Activated CD8-positive, alpha-beta memory T cell treated with anti-CD3 and anti-CD28 coated beads for 36 hours (primary cell): ENCODE data around the gene TMEM87A. TPM values are rescaled to one million over a fixed set of nuclear protein-coding genes. Genes with fewer than 3 reads are reported as not detected.

Experiments
- CTCF ChIA-PET: fragments of 350-600 bp; sonication (Branson Sonifier 250); formaldehyde crosslinking; loops from one replicate; lab custom pipeline; 2021; ENCODE audit warnings: antibody characterized with exemption; lab: Charles Lee
- POLR2A ChIA-PET: fragments of 350-600 bp; sonication (Branson Sonifier 250); formaldehyde crosslinking; loops from one replicate; lab custom pipeline; 2021; ENCODE audit warnings: antibody characterized with exemption; lab: Charles Lee
- total RNA-seq, 2 experiments: library from RNA; stranded (reverse); gene quantifications; one replicate each; pipeline ENCODE4 v1.2.3, GENCODE V29; 2021

The TMEM87A gene
- total RNA-seq, 2 experiments from 2014 or later: 34.7 to 37.5 TPM

DNA sequence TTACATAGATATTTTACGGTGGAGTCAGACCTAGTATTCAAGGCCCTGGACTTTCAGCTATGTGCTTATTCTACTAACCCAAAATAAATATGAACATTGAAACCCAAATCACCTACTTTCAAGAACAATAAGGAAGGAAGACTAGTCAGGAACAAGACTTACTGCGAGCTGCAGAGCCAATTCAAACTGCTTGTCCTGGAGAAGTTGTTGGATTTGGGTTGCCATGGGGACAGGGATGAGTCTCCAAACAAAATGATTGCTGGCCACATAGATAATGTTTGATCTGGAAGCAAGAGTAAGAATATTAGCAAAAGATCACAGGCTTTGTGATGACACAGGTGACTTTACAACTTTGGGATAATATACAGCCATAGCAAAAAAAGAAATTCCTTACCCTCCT, 95.2 kb downstream of the TMEM87A start:
- CTCF ChIA-PET: no interaction called here
- POLR2A ChIA-PET: no interaction called here

GRCh38 chr15:42175671-42176070, 97.6 kb downstream of the TMEM87A start:
- CTCF ChIA-PET: no interaction called here
- POLR2A ChIA-PET: interaction anchor here (0.6 kb wide), 1 partner anchor 98 kb away, joined by 4 read pairs; the partner anchor contains the start of gene TMEM87A

DNA sequence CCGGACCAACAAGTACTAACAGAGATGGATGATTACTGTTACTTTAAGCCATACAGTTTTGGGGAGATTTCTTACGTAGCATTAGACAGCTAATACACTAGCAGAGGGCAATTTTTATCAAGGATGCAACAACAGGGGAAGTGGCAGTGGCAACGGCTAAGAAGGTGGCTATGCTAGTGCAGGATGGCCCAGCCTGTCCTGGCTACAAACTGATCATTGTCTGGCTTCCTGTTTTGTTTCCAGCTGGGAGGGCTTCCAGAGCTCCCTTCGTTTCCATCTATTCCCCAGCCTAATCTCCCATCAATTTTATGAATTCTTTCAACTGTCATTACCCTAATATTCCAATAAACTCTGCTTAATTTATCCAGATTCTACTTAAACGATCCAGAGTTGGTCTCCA, 100.8 kb downstream of the TMEM87A start:
- POLR2A ChIA-PET: no interaction called here
- CTCF ChIA-PET: no interaction called here

DNA sequence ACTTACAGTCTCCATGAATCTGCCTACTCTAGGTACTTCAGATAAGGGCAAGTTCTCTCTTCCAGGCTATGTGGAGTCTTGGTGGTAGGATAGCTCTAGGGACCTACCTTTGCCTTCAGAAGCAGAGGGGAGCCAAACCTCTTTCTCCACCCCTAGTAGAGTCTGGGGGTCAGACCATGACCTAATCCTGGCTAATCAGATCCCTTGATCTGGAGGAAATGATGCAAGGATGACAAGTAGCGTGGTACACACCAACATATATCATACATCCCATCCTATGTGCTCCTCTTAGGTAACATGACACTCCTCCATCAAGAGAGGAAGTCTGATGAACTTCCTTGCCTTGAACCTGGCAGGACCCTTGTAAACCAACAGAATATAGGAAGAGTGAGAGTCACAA, 101.4 kb downstream of the TMEM87A start:
- POLR2A ChIA-PET: interaction anchor here (0.6 kb wide), 1 partner anchor 421 kb away, joined by 3 read pairs; no protein-coding TSS in a partner anchor
- CTCF ChIA-PET: no interaction called here

DNA sequence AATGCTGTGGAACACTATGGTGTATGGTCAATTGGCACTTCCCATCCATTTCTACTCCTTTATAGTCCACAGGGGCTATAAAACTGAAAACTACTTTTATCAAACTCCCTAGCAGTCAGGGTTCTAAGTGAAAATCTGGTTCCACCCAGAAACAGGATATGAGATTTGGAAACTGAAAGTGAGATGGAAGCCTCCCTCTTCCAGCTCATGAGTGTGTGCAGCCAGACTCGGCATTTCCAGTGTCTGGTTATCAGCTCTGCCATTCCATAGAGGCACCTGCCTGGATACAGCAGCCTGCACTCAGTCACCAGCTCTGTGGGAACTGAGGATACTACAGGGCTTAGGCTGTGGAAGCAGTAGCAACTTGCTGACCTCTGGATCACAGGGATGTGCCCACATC, 102.1 kb downstream of the TMEM87A start:
- ChIA-PET POLR2A (interaction anchor here (0.6 kb wide), 1 partner anchor 422 kb away, joined by 3 read pairs; no protein-coding TSS in a partner anchor), CTCF (no interaction called here)

DNA sequence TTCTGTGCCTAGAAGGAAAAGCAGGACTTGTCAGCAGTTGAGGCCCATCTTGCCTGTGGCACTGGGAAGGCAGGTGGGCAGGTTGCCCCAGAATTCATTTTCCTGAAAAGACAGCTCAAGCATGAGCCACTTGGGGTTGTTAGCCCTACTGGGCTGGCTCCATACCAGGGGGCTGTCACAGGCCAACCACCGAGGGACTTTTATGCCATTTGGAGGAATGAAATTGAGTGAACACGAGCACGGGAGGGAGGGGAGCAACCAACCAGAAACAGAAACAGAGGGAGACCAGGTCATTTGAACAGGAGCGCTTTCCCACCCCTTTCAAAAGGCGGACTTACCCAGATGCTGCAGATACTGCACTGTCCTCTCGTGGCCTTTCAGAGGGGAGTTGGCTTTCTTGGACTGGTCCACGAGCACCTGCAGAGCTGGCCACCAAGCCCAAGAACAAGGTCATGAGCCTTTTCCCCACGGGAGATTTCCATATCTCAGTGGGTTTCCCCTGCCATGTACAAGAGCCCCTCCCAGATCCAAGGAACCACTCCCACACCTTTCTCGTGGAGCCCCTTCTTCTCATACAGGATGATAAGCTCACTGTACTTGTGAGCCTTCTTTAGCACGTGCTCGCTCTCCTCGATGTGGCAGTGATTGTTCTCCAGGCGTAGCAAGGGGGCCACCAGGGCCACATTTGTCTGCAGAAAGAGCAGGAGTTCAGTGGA, 106.8 kb downstream of the TMEM87A start:
- POLR2A ChIA-PET: no interaction called here
- CTCF ChIA-PET: no interaction called here

- ChIA-PET POLR2A (no interaction called here), CTCF (no interaction called here)
Observed at GRCh38 chr15:42165106-42165505, 108.1 kb downstream of the TMEM87A start.

DNA sequence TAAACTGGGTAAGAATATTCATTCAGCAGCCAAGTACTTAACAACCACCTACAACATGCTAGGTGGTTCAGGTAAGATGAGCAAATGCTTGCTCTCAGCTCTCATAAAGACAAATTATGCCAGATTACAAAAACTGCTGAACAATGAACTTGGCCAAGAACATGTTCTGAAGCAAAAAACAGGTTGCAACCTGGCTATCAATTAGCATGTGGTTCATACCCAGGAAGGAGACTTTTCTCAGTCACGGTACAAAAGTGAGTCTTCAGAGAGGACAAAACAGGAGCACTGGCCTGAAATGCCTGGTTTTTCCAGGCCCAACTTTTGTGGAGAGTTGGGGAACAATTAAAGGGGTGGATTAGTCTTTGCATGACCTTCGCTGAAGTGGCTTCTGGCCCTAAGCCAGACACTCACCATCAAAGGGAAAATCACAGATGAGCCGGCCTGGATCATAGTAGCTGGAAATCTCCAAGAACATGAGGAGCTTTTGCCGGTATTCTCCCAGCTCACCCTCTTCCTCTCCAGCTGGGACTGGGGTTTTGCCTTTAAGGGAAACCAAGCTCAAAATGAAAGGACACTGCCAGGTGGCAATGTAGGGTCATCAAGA, 109.2 kb downstream of the TMEM87A start:
- ChIA-PET POLR2A (interaction anchor here (0.5 kb wide), 1 partner anchor 295 kb away, joined by 3 read pairs; no protein-coding TSS in a partner anchor), CTCF (interaction anchor here (1.5 kb wide), 1 partner anchor 43 kb away, joined by 3 read pairs; no protein-coding TSS in a partner anchor)

DNA sequence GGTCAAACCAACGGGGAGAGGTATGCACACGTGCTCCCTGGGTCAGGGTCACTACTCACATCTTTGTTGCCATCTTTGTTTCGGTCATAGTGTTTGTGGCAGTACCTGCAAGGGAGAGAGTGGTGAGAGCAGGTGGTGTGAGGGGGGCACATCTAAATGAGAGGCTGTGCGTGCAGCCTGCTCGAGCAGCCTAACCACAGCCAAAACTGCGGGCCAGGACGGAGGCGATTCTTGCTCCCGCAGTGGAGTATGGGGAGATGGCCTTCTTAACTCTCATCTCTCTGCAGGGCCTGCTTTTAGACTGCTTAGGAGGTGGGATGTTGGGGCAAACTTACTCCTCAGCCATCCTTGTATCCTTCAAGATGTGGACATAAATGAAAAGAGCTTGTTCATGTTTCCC, 109.9 kb downstream of the TMEM87A start:
- ChIA-PET POLR2A (no interaction called here), CTCF (interaction anchor here (1.5 kb wide), 1 partner anchor 42 kb away, joined by 3 read pairs; no protein-coding TSS in a partner anchor)

Other genes with a start within 250 kb of the TMEM87A start
- gene PLA2G4D, start 178.9 kb downstream of the TMEM87A start, total RNA-seq: not detected
- not detected for gene PLA2G4F, start 116.8 kb downstream of the TMEM87A start, total RNA-seq
- 10 to 100 TPM; 40.6 to 46.1 TPM for gene VPS39, start 65.1 kb downstream of the TMEM87A start, total RNA-seq
- gene GANC, start 232 bp downstream of the TMEM87A start, total RNA-seq: 10 to 100 TPM; 18.2 to 20.4 TPM
- 1 to 10 TPM; 2.5 to 3.2 TPM for gene CAPN3, start 86.1 kb upstream of the TMEM87A start, total RNA-seq
- 10 to 100 TPM; 51.2 to 52.9 TPM for gene ZNF106, start 217.7 kb upstream of the TMEM87A start, total RNA-seq
- gene SNAP23, start 222.2 kb upstream of the TMEM87A start, total RNA-seq: 10 to 100 TPM; 42.3 TPM